GM12875 (cell line): Measurements from ENCODE around the gene ACACA.

Experiments
- H3K4me3 ChIP-seq: one replicate; pipeline ENCODE4 v1.5.1; 2011; ENCODE audit warnings: low read depth, low read length, control low read depth
- CTCF ChIP-seq: IDR thresholded peaks from 2 replicates; pipeline ENCODE4 v1.5.1; 2011; ENCODE audit warnings: low read depth, mild to moderate bottlenecking, control low read depth, inconsistent platforms, low read length, moderate library complexity, borderline replicate concordance; ENCODE audit not compliant: insufficient read depth

ACACA gene

GRCh38 chr17:37247825-37248224, 158.8 kb downstream of the ACACA start:
- H3K4me3 ChIP-seq: no peak overlapping the region
- no peak for TF ChIP-seq CTCF

- TF ChIP-seq CTCF: no peak
Measured at GRCh38 chr17:37246085-37246484, 160.6 kb downstream of the ACACA start.

GRCh38 chr17:37240381-37240780, 166.3 kb downstream of the ACACA start:
- TF ChIP-seq CTCF: no peak
- no peak overlapping the region for H3K4me3 ChIP-seq

More at GRCh38 chr17:37246085-37246484, 160.6 kb downstream of the ACACA start:
- no peak overlapping the region for H3K4me3 ChIP-seq

- no peak overlapping the region for H3K4me3 ChIP-seq
- peak; percentile 41; the same call in 1 of the 2 replicates for TF ChIP-seq CTCF
Measured at GRCh38 chr17:37239690-37240334, 166.8 kb downstream of the ACACA start.

GRCh38 chr17:37234106-37234505, 172.5 kb downstream of the ACACA start:
- H3K4me3 ChIP-seq: no peak overlapping the region
- no peak for TF ChIP-seq CTCF

- H3K4me3 ChIP-seq: no peak overlapping the region
- TF ChIP-seq CTCF: no peak
Measured at GRCh38 chr17:37233036-37233435, 173.6 kb downstream of the ACACA start.

GRCh38 chr17:37231887-37232286, 174.7 kb downstream of the ACACA start:
- H3K4me3 ChIP-seq: no peak overlapping the region
- no peak for TF ChIP-seq CTCF
